Measurements from ENCODE around the gene STN1. TPM values are rescaled to one million over a fixed set of nuclear protein-coding genes. Genes with fewer than 3 reads are reported as not detected.

Gene STN1
- polyA plus RNA-seq, 3 donors from 2014 or later: 81.1 to 101 (median 82.8) TPM

Other genes with a start within 250 kb of the STN1 start
- gene SH3PXD2A, start 62.6 kb downstream of the STN1 start, polyA plus RNA-seq: under 1 TPM in 2 of 3 donors, not detected in 1; 0.07 to 0.43 TPM
- gene SLK, start 49.0 kb upstream of the STN1 start, polyA plus RNA-seq: 1 to 10 TPM; 4.1 to 8.6 (median 5.0) TPM
- gene COL17A1, start 167.7 kb upstream of the STN1 start, polyA plus RNA-seq: not detected
- 10 to 100 TPM; 15.7 to 19.0 (median 16.7) TPM for gene SFR1, start 204.0 kb upstream of the STN1 start, polyA plus RNA-seq